SK-N-SH (cell line): ENCODE measurements around the gene ARHGAP42. TPM values are rescaled to one million over a fixed set of nuclear protein-coding genes. Genes with fewer than 3 reads are reported as not detected.

Experiments used
- CTCF ChIA-PET: fragments of 300-600, 350-600 bp; formaldehyde crosslinking; extraction: SDS; loops from one replicate; lab custom pipeline; 2021; lab: Yijun Ruan, JAX
- POLR2A ChIA-PET: fragments of 350-600 bp; sonication (Branson Sonifier 250); formaldehyde crosslinking; extraction: SDS; loops from one replicate; lab custom pipeline; 2020; ENCODE audit warnings: antibody characterized with exemption, inconsistent platforms; lab: Yijun Ruan, JAX
- DNase-seq: peaks from one replicate; pipeline ENCODE4 v3.0.0; 2012
- H2AFZ ChIP-seq: fragments of 200-600 bp; sonication (generic); 2 replicates; pipeline ENCODE4 v1.8.1; 2016; ENCODE audit warnings: antibody characterized with exemption, mild to moderate bottlenecking, low read depth
- H3F3A ChIP-seq: fragments of 200-600 bp; sonication (generic); replicated peaks from 2 replicates; pipeline ENCODE3; 2016; ENCODE audit warnings: antibody characterized with exemption, mild to moderate bottlenecking; ENCODE audit not compliant: insufficient read depth
- H3K27ac ChIP-seq, 2 experiments: fragments of 200-500 bp in 1 of 2; fragments of 200-600 bp in 1 of 2; sonication (Bioruptor generic) in 1 of 2; sonication (generic), shearing (Covaris generic) in 1 of 2; 2 replicates each; pipeline versions ENCODE4 v1.5.1 to v1.6.1; 2014 to 2016; ENCODE audit warnings: low read depth in 2 of 2, inconsistent platforms in 1 of 2, low read length in 1 of 2, mild to moderate bottlenecking in 1 of 2, mixed read lengths in 1 of 2
- H3K27me3 ChIP-seq: fragments of 200-600 bp; sonication (generic), shearing (Covaris generic); 2 replicates; pipeline ENCODE4 v1.6.1; 2016; ENCODE audit warnings: mixed run types; ENCODE audit not compliant: insufficient read depth
- H3K36me3 ChIP-seq, 2 experiments: fragments of 200-500 bp in 1 of 2; fragments of 200-600 bp in 1 of 2; sonication (Bioruptor generic) in 1 of 2; sonication (generic) in 1 of 2; replicated peaks in 1 of 2; 2 replicates each; pipeline versions ENCODE3 to v1.5.1; 2014 to 2016; ENCODE audit warnings: low read length in 1 of 2, mild to moderate bottlenecking in 1 of 2; ENCODE audit not compliant: insufficient read depth in 2 of 2, control insufficient read depth in 1 of 2
- H3K4me1 ChIP-seq, 2 experiments: fragments of 200-500 bp in 1 of 2; fragments of 200-600 bp in 1 of 2; sonication (Bioruptor generic) in 1 of 2; sonication (generic), shearing (Covaris generic) in 1 of 2; 2 replicates each; pipeline versions ENCODE4 v1.5.1 to v1.6.1; 2014 to 2016; ENCODE audit warnings: low read depth in 1 of 2, low read length in 1 of 2, mixed run types in 1 of 2; ENCODE audit not compliant: insufficient read depth in 2 of 2, control insufficient read depth in 1 of 2
- H3K4me2 ChIP-seq: fragments of 200-600 bp; sonication (generic), shearing (Covaris generic); 2 replicates; pipeline ENCODE4 v1.6.1; 2017; ENCODE audit warnings: mixed run types
- H3K4me3 ChIP-seq, 2 experiments: fragments of 200-500 bp in 1 of 2; fragments of 200-600 bp in 1 of 2; sonication (Bioruptor generic) in 1 of 2; sonication (generic), shearing (Covaris generic) in 1 of 2; 2 replicates each; pipeline versions ENCODE4 v1.5.1 to v1.8.1; 2014 to 2016; ENCODE audit warnings: low read depth in 2 of 2, inconsistent platforms in 1 of 2, low read length in 1 of 2, mild to moderate bottlenecking in 1 of 2, mixed read lengths in 1 of 2, moderate library complexity in 1 of 2
- H3K79me2 ChIP-seq: fragments of 200-600 bp; sonication (generic); 2 replicates; pipeline ENCODE4 v1.8.1; 2017; ENCODE audit warnings: mild to moderate bottlenecking; ENCODE audit not compliant: insufficient read depth
- H3K9ac ChIP-seq: fragments of 200-600 bp; sonication (generic); 2 replicates; pipeline ENCODE4 v1.6.1; 2017; ENCODE audit warnings: mixed run types
- H3K9me2 ChIP-seq: fragments of 200-600 bp; sonication (generic); 2 replicates; pipeline ENCODE4 v1.6.1; 2017; ENCODE audit warnings: mixed run types
- H3K9me3 ChIP-seq: fragments of 200-600 bp; sonication (generic); 2 replicates; pipeline ENCODE4 v1.6.1; 2017; ENCODE audit warnings: mixed run types, mild to moderate bottlenecking, moderate library complexity
- H4K20me1 ChIP-seq: fragments of 200-600 bp; sonication (generic); 2 replicates; pipeline ENCODE4 v1.6.1; 2017; ENCODE audit warnings: mild to moderate bottlenecking, mixed run types; ENCODE audit not compliant: insufficient read depth
- EP300 ChIP-seq, 2 experiments: IDR thresholded peaks; 2 replicates each; pipeline versions ENCODE4 v1.4.0 to v1.6.1; 2012; ENCODE audit warnings: borderline replicate concordance in 1 of 2, low read depth in 1 of 2, low read length in 1 of 2
- EZH2phosphoT487 ChIP-seq: fragments of 200-600 bp; sonication (generic); IDR thresholded peaks from 2 replicates; pipeline ENCODE4 v1.6.1; 2017; ENCODE audit warnings: low read depth, mixed run types, mild to moderate bottlenecking, antibody characterized with exemption, moderate library complexity, borderline replicate concordance
- FOXM1 ChIP-seq: IDR thresholded peaks from 2 replicates; pipeline ENCODE4 v1.4.0; 2012; ENCODE audit warnings: low read depth, mild to moderate bottlenecking
- MEF2A ChIP-seq: IDR thresholded peaks from 2 replicates; pipeline ENCODE4 v1.4.0; 2012; ENCODE audit warnings: low read depth, borderline replicate concordance
- MXI1 ChIP-seq: IDR thresholded peaks from 2 replicates; pipeline ENCODE4 v1.6.1; 2012; ENCODE audit warnings: mild to moderate bottlenecking, low read depth, low read length, improper control_type of control experiment
- USF1 ChIP-seq: IDR thresholded peaks from 2 replicates; pipeline ENCODE4 v1.4.0; 2012; ENCODE audit warnings: low read depth, borderline replicate concordance
- ZBTB33 ChIP-seq: IDR thresholded peaks from 2 replicates; pipeline ENCODE4 v1.4.0; 2012; ENCODE audit warnings: low read depth, borderline replicate concordance
- whole genome bisulfite sequencing: methylation state at CpG from one replicate; pipeline ENCODE4 v1.1.6; 2017; ENCODE audit warnings: low lambda C conversion rate; 5-methylcytosine and 5-hydroxymethylcytosine counted together
- polyA plus RNA-seq, 3 experiments: library from polyadenylated mRNA; depleted of rRNA; stranded (reverse); fragments of >200 nt; gene quantifications; 2 replicates each; pipeline ENCODE4 v1.2.3, GENCODE V29; 2012
- TF ChIP-seq, protein P1 (sequence below): fragments of 150-350 bp; IDR thresholded peaks from 2 replicates; pipeline ENCODE4 v1.6.1; 2016; ENCODE audit warnings: mild to moderate bottlenecking, low read depth, low read length
- TF ChIP-seq, protein P2 (sequence below): fragments of 200-600 bp; sonication (generic); IDR thresholded peaks from 2 replicates; pipeline ENCODE4 v1.6.1; 2017; ENCODE audit warnings: antibody characterized with exemption, mild to moderate bottlenecking, moderate library complexity
- TF ChIP-seq, protein P3 (sequence below): fragments of 150-350 bp; IDR thresholded peaks from 2 replicates; pipeline ENCODE4 v1.6.1; 2017; ENCODE audit warnings: antibody characterized with exemption, low read length, low read depth, borderline replicate concordance

The ARHGAP42 gene
- polyA plus RNA-seq, 1 of the 3 experiments (the other 2 are of a cell fraction) = 0.02 TPM

- H3F3A ChIP-seq = no peaks in the 10 kb centered on the region
- no peaks in the 10 kb centered on the region for H3K9me3 ChIP-seq
- no peak for TF ChIP-seq EP300 (IDR thresholded peaks at IDR 0.05; ENCODE audit: borderline replicate concordance in 1 of 2, low read depth in 1 of 2, low read length in 1 of 2)
- TF ChIP-seq FOXM1 = no peak
- TF ChIP-seq EZH2phosphoT487 = no peak
- no peak for TF ChIP-seq ZBTB33
- TF ChIP-seq MEF2A = no peak
- TF ChIP-seq USF1 = no peak
- TF ChIP-seq, protein P1, sequence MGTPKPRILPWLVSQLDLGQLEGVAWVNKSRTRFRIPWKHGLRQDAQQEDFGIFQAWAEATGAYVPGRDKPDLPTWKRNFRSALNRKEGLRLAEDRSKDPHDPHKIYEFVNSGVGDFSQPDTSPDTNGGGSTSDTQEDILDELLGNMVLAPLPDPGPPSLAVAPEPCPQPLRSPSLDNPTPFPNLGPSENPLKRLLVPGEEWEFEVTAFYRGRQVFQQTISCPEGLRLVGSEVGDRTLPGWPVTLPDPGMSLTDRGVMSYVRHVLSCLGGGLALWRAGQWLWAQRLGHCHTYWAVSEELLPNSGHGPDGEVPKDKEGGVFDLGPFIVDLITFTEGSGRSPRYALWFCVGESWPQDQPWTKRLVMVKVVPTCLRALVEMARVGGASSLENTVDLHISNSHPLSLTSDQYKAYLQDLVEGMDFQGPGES = no peak
- TF ChIP-seq, protein P2, sequence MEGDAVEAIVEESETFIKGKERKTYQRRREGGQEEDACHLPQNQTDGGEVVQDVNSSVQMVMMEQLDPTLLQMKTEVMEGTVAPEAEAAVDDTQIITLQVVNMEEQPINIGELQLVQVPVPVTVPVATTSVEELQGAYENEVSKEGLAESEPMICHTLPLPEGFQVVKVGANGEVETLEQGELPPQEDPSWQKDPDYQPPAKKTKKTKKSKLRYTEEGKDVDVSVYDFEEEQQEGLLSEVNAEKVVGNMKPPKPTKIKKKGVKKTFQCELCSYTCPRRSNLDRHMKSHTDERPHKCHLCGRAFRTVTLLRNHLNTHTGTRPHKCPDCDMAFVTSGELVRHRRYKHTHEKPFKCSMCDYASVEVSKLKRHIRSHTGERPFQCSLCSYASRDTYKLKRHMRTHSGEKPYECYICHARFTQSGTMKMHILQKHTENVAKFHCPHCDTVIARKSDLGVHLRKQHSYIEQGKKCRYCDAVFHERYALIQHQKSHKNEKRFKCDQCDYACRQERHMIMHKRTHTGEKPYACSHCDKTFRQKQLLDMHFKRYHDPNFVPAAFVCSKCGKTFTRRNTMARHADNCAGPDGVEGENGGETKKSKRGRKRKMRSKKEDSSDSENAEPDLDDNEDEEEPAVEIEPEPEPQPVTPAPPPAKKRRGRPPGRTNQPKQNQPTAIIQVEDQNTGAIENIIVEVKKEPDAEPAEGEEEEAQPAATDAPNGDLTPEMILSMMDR = no peak
- TF ChIP-seq, protein P3, sequence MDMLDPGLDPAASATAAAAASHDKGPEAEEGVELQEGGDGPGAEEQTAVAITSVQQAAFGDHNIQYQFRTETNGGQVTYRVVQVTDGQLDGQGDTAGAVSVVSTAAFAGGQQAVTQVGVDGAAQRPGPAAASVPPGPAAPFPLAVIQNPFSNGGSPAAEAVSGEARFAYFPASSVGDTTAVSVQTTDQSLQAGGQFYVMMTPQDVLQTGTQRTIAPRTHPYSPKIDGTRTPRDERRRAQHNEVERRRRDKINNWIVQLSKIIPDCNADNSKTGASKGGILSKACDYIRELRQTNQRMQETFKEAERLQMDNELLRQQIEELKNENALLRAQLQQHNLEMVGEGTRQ = no peak
- no peak for TF ChIP-seq MXI1
- ChIA-PET CTCF (no interaction called here), POLR2A (no interaction called here)
- no peaks in the 10 kb centered on the region for H3K9me2 ChIP-seq
- no peaks in the 10 kb centered on the region; the same call in 1 of the 2 replicates for H3K27me3 ChIP-seq
- no peaks in the 10 kb centered on the region for H3K4me1 ChIP-seq
- no peak overlapping the region for H3K4me3 ChIP-seq
- 8% methylated on average over 3 of the region's 3 CpGs for WGBS
- no peak overlapping the region for H3K9ac ChIP-seq
- no peak overlapping the region for H3K27ac ChIP-seq
- H2AFZ ChIP-seq = no peak overlapping the region
- no peaks in the 10 kb centered on the region for H4K20me1 ChIP-seq
- no peak for DNase-seq
- H3K79me2 ChIP-seq = no peaks in the 10 kb centered on the region
- H3K4me2 ChIP-seq = no peak overlapping the region
- no peaks in the 10 kb centered on the region for H3K36me3 ChIP-seq
These were observed 24.9 kb downstream of the ARHGAP42 start for GRCh38 chr11:100711984-100712383.
